D341Med (cell line): Measurements from ENCODE around the gene KLHL40.

Experiments
- DNase-seq: peaks from one replicate; pipeline ENCODE4 v3.0.0; 2012; ENCODE audit warnings: low spot score

The KLHL40 gene

DNA sequence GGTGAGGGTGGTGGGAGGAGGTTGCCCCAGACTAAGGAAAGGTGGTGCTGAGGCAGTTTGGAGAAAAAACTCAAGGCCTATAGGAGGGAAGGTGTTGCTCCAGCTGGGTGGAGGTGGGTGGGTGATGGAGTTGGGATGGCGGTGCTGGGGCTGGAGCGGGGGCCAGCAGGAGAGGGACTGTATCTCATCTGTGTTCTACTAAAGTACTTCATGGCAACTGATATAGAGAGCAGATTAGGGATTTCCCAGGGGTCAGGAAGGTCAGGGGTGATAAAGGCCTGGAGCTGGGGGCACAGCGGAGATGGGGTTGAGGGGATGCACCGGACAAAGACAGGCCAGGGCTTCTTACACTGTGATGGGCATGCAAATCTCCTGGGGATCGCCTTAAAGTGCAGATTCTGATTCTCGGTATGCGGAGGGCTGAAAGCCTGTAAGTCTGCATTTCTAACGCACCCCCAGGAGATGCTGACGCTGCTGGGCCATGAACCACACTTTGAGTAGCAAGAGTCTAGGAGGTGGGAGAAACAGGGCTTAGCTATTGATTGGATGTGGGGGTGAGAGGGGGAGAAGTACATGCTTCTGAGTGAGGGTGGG is 4.2 kb downstream of the KLHL40 start:
- DNase-seq = no peak

DNA sequence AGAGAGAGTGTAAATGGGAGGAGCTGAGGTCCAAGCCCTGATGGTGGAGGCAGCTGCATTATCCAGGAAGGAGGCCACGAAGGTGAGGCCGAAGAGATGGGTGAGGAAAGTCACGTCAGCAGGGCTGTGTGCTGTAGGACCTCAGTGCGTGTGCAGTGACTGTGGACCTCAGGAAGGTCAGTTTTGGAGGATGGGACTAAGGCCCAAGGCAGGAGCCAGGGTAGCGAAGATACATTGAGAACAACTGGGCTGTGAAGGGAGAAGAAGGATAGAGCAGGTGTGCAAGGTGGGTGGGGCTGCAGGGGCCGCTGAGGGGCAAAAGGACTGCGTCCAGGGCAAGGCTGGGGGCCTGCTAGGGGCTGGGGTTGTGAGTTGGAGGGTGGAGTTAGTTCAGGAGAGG is 4.9 kb downstream of the KLHL40 start:
- no peak for DNase-seq

DNA sequence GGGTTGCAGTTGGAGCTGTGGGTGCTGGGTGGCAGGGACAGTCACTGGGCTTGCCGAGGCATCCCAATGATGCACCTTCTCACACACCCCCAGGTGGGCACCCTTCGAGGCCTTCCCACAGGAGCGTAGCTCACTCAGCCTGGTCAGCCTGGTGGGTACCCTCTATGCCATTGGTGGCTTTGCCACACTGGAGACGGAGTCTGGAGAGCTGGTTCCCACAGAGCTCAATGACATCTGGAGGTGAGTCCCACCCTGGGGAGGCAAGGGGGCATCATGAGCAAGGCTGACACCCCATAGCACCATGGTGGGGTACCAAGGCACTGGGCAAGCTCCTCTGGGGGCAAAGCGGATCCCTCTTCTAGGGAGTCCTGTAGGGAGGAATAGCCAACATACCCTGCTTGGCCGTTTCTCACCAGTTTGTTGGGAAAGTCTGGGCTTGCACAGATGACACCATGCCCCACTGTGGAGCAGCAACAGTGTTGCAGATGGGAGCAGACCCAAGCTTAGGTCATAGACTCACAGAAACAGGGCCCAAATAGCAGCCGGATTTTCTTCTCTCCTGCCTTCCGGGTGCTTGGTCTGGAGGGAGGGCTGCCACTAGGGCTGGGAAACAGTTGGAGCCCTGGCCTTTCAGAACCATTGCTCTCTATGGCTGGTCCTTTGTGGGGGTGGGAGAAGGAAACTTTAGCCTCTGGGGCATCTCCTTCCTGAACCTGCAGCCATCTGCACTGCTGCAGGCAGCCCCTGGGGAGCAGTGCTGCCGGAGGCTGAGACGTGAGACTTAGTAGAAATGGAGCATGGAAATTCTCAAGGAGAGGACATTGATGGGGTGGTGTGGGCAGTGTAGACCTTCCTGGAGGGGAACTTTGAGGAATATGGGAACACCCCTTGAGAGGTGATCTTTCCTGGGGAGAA is 5.7 kb downstream of the KLHL40 start:
- DNase-seq = peak; percentile 35

DNA sequence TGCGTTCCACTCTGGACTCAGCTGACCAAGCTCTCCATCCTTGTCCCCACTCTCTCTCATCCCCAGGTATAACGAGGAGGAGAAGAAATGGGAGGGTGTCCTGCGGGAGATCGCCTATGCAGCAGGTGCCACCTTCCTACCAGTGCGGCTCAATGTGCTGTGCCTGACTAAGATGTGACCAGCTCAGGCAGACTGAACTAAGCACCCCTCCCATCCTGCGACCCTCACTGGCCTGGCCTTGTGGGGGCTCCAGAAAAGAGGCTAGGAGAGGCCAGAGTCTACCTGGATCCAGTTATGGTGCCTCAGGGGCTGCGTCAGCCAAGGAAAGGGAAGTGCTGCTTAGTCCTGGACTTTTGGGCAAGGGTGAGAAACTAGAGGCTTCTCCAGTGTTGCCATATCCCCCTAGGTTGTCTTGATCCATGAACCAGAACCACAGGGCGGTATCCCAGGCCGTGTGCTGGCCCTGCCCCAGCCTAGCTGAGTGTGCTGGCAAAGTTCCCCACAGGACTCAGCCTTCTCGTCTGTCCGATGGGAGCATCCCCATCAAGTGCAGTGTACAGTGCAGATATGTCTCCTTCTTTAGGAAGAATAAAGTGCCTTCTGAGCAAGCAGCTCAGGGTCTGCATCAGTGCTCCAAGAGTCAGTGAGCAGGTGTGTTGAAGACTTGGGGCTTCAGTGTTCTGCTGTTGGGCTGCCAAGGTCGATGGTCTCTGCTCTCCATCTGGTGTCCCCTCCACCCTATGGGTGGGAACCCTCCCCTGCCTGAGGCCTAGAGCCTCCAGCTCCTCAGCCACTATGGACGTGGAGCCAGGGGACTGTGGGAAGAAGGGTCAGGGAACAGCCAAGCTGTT is 6.7 kb downstream of the KLHL40 start:
- peak; percentile 22 for DNase-seq

DNA sequence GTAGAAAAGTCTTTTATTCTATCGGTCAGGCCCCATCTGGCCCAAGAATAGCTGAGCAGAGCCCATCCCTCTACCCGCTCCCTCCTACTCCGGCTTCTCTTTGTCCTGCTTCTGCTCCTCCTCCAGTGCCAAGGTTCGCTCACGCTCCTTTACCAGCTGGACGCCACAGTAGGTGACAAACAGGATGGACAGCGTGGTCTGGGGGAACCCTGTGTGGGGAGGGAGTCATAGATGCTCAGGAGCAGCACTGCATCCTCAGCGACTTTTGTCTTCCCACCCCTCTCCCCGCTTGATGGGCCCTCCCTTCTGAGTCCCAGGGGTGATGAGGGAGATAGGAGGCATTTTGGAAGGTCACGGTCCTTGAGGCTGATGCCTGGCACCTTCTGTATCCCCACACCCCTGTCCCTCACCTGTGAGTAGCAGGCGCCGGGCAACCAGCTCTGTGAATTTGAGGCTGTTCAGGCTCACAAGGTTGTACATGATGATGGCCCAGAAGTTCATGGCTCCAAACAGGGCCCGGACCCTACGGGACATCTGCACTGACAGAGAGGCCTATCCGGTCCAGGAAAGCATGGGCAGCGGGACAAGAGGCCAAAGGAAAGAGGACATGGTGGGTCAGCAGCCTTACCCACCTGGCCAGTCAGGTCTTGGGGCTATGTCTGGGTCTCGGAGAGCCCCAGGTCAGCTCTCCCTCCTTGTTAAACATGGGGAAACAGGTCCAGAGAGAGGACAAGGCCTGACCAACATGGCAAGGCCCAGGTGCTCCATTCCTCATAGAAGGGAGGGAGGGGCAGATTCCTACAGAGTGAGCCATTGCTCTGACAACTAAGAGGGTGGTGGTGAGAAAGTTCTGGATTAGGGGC is 7.6 kb downstream of the KLHL40 start:
- DNase-seq = peak; percentile 17

DNA sequence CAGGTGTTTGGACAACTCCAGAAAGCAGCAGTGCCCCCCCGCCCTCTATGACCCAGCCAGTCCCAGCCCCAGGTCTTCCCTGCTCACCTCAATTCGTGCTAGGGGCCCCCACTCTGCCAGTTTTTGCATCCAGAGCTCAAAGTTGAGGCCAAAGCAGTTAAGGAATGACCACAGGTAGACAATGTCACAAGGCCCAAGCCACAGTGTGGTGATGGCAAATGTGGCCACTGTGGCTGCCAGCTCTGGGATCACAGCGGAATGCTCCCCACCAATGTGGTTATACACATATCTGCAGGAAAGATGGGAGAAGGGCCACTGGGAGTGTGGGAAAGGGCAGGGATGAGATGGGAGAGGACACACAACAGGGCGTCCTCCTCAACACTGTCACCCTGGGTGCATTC is 8.2 kb downstream of the KLHL40 start:
- DNase-seq = no peak

DNA sequence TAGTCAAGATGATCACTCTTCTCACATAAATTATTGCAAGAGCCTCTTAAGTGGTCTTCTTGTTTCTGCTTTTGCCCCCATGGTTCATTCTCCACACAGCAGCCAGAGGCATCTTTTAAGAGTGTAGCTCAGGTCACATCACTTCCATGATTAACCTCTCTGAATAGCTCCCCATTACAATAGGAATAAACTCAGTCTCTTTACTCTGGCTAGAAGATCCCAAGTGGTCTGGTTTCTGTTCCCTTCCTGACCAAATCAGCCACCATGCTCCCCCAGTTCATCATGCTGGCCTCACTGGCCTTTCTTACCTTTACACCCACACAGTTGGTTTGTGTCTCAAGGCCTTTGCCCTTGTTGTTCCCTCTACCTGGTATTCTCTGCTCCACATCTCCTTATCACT is 9.0 kb downstream of the KLHL40 start:
- DNase-seq = no peak

DNA sequence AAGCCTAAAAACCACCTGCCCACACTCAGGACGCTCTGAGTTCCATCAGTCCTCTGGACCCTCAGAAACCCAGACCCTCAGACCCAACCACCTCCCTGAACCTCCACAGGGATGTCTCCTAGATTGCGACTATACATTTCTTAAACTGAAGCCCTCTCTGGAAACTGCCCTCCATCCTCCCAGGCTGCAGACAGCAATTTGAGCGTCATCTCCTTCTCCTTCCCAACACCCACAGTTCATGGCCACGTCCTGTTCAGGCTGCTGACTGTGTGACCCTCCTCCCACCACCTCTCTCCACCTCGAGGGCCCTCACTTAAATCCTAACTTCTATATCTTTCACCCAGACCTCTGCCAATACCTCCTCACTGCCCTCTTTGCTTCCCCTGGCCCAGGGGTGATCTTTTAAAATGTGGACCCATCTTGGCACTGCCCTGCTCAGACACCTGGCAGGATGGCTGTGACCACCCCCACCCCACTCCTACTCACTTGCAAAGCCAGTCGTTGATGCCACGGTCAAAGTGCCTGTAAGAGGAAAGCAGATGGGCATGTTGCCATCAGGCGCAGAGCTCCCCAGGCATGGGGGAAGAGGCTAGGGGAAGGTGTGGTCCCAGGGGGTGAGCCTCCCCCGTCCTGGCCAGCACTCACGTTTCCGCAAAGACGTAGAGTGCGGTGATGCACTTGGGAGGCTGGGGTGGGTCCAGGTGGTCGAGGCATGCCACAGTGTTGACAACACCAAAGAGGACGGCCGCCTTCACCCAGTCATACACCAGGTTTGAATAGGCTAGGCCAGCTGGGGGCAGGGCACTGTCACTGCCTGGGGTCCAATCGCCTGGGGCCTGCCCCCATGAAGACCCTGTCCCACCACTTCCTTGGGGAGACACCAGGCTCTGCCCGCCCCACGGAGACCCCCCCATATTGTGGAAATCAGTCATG is 11.3 kb downstream of the KLHL40 start:
- DNase-seq = peak; percentile 24

DNA sequence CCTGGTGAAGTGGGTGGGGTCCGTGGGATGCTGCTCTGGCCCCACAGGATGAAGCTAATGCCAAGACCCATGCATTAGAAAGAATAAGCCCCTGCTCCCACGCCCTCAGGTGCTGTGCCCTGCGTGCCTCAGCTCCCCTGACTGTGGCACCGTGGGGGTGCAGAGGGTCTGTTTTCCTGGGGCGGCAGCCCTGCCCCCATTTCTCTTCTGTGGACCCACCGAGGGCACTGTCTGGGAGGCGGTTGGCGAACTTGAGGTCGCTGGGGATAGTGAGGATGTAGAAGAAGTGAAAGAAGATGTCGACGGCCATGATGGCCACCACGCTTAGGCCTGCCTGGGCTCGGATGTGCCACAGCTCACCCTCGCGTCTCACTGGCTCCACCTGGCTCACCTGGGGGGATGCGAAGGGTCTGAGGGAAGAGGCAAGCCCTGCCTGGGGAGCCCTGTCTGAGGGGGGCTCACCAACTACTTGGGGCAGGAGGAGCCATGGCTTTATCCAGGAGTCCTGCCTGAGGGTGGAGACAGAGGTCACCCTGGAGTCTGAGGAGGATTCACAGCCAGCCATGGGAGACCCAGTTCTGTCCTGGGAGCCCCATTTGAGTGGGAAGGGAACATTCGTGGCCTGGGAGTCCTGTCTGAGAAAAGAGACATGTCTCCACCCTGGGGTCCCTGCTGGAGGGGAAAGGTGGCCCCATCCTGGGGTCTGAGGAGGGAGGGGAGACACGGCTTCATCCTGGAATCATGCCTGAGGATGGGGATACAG is 12.1 kb downstream of the KLHL40 start:
- DNase-seq = peak; percentile 25

DNA sequence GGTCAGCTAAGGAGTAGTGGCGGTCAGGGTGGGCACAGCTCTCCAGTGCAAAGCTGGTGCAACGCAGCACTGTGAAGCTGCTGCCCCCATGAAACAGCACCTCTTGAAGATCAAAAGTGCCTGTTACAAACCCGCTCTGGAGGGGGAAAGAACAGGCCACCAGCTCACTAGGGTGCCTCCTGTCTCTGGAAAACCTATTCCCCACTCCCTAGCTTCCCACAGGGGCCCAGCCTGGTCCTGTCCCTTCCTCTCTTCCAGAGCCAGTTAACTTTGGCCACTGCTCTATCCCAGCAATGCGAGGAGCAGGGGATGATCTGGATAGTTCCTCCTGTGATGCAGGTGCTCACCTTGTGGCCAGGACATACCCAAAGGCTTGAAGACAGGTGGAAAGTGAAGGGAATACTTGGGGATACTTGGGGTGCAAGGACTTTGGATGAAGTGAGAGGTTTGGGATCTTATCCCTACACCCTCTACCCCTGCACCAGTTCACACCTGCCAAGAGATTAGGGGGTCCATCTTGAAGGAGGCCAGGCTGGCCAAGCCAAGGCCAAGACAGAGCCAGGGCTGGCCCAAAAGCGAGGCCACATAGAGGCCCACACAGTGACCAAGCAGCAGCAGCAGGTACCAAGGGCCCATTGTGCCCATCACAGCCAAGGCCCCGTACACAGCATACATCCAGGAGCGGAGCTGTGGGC is 13.0 kb downstream of the KLHL40 start:
- DNase-seq = peak; percentile 18

DNA sequence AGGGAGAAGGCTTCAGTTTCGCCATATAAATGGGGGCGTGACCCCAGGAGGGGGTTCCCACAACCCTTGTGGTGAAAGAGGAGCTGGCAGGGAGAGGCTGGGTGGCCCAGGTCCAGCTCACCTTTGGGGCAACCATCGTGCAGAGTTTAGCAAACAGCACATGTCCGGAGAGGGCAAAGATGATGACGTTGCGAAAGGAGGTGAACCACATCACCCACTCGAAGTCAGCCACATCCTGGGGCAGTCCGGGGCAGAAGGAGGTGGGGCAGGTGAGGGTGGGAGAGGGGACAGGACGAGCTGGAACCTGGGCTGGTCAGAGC is 13.5 kb downstream of the KLHL40 start:
- DNase-seq = peak; percentile 18

DNA sequence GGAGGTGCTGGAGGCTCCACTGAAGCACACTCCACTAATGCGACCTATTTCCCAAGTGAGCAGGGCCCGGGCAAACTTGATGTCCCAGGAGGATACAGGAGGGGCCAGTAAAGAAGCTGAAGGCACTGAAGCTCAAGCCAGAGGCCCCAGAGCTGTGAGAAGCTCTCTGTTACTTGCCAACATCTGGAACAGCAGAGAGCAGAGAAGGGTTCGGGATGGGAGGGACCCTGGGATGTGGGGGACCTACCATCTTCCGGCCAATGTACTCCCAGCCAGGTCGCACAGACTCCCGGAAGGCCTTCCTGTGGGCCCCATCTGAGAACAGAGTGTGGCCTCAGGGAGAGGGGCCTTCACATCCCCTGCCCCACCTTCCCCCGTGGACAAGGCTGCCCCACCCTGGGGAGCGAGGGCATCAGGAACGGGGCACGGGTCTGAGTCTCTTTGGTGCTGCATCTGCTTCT is 14.2 kb downstream of the KLHL40 start:
- DNase-seq = peak; percentile 31

DNA sequence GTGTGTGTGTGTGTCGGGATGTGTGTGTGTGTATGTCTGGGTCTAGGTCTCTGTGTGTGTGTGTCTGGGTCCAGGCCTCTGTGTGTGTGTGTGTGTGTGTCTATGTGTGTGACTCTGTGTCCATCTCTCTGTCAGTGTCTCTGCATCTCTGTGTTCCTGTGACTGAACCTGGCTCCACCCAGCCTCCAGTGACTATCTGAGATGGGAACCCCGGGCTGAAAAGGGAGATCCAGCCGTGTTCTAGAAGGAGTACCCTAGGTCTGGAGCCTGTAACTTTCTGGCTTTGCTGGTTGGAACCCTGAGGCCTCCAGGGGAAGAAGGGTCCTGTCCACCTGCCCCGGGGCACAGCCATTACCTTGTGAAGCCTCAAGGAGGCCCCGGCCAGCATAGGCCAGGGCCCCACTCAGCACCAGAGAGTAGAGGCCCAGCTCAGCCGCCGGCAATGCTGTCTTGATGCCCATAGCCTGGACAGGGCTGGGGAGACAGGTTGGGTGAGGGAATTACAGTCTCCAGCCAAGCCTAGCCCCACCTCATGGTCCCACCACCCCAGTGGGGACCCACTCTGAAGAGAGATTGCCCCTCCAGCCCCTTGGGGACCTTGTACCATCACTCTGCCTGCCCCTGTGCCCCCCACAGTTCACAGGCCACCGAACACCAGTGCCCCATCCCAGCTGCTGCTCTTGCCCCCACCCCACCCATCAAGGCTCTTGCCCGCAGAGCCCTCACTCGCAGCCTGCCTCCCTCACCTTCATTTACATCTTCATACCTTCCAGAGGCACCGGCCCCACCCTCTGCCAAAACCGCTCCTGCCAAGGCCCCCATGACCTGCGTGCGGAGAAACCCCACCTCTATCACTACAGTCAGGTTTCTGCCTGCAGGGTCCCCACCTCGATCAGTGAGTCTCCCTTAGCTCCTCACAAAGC is 15.3 kb downstream of the KLHL40 start:
- DNase-seq = peak; percentile 36

DNA sequence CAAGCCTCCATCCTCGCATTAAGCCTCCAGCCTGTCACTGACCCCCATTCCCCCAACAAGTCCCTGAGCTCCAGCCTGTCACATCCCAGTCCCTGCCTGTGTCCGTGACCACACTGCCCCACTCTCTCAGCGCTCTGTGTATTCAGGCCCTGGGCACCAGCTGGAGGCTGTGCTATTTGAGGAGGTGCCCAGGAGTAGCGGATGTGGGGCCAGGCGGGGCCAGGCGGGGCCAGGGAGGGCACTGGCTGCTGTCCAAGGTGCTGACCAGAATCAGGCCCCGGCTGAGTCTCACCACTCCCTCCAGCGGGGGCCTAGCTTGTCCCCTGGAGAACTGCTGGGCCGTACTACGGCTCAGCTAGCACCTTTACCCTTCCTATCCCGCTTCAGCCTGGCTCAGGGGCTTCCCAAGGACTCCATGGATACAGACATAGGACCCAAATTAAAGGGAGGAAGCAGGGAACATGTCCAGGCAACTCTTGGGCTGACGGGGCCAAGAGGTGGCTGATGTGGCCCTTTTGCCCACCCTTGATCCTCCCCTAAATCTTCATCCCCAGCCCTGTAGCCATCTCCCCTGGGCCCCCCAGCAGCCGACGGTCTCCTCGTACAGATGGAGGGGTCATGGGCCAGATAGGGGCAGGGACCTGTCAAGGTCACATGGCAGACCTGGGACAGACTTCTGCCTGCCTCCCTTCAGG is 16.2 kb downstream of the KLHL40 start:
- peak; percentile 48 for DNase-seq

DNA sequence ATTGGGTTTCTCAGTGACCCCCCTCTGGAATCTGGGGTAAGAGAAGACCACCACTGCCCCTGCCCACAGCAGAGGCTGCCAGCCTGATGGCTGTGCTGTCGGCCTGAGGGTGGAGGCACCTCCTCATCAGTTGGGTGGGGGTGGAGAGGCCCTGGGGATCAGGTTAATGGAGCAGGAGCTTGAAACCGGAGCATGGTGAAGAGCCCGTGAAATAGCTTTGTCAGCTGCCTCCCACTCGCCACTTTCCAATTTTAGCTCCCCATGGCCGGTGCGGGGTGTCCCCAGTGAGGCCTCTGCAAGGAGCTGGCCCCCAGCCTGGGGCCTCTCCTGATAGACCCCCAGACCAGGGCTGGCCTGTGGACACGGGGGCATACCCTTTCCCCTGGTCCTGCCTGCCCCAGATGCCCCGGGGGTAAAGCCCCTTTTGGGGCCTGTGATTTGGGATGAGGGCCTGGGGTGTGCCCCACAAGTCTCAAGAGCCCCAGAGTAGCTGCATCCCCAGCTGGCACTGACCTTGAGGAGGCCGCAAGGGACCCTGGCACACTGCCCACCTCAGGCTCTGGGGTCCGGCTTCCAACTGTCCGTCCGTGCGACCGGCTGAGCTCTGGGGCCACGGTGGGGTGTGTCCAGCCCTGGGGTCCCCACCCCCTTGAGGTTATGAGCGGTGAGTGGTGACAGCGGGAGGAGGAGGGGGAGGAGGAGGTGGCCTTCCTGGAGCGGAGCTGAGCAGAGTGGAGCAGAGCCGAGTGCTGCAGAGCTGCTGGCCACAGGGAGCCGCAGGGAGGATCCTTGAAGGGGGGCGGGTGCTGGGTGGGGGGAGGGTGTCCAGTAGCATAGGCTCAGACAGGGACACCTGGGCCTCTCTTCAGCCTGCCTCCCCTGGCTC is 17.0 kb downstream of the KLHL40 start, which contains the start of gene HHATL:
HHATL (minus strand) TSS at position 733 of the 886 bp plus-strand sequence. CDS start 1,972 bp downstream, outside the sequence.
- DNase-seq = peak; percentile 37

DNA sequence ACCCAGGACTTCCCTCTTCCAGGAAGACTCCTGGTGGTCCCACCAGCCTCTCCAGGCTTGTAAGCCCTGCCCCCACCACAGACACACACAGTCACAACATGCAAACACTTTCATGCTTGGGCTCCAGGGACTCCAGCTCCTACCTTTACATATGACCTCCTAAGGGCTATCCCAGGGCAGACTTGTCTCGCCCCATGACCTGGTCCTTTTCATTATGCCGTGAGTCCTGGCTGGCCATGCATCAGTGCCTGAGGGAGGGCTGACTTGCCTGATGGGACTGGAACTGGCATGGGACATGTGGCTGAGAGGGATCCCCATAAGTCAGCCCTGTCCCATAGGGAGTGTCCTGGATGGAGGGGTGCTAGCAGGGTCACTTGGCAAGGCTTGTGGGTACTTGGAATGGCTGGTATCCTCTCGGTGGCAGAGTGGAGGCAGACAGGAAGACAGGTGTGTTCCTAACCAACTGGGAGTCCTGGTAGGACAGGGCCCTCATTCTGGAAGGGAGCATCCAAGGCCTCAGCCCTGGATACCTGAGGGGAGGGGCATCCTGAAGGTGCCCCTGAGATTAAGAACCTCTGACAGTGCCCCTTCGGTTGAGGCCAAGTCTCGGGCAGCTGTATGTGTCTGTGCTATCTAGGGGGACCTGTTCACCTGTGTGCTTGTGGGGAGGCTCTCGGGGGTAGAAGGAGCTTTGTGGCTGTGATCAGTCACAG is 17.8 kb downstream of the KLHL40 start:
- DNase-seq = peak; percentile 28
